Activated gamma-delta T cell treated with Interleukin-2 at 50 U/mL for 16 hours (primary cell): ENCODE data around the gene ADAMTS2.

Source experiments
- DNase-seq: peaks from one replicate; pipeline ENCODE4 v3.0.0-alpha.2; 2020

Gene ADAMTS2

GRCh38 chr5:179264783-179265513, 80.3 kb downstream of the ADAMTS2 start:
- DNase-seq, result no peak

- no peak for DNase-seq
These were observed 81.0 kb downstream of the ADAMTS2 start for GRCh38 chr5:179264053-179264782.

DNA sequence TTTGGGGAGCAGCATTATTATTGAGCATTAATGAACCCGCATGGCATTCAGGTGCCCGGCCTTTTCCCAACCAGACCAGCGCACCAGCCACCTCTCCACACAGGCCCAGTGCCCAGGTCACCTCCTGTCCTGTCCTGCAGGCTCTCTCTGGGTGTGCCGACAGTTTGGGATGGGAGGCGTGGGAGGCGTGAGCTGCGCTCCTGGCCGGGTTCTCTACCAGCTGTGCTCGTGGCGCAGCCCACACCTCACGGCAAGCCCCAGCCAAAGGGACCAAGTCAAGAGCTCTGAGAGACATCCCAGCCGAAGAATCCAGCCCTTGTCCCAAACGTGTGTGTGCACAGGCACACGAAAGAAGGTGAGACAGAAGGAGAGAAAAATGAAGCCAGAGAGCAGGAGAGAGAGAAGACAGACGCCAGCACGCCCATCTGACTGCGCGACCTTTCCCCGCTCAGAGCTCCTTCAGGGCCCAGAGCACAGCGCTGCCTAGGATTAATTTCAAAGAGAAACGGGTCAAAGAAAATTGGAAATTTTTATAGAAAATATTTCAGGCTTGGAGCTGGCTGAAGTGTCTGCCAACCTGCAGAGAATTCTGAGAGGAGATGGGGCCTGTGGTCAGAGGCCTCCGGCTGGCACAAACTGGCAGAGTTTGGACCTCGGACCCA, 81.7 kb downstream of the ADAMTS2 start:
- DNase-seq, result no peak

- no peak for DNase-seq
These were observed 82.9 kb downstream of the ADAMTS2 start for GRCh38 chr5:179262126-179262920.

DNA sequence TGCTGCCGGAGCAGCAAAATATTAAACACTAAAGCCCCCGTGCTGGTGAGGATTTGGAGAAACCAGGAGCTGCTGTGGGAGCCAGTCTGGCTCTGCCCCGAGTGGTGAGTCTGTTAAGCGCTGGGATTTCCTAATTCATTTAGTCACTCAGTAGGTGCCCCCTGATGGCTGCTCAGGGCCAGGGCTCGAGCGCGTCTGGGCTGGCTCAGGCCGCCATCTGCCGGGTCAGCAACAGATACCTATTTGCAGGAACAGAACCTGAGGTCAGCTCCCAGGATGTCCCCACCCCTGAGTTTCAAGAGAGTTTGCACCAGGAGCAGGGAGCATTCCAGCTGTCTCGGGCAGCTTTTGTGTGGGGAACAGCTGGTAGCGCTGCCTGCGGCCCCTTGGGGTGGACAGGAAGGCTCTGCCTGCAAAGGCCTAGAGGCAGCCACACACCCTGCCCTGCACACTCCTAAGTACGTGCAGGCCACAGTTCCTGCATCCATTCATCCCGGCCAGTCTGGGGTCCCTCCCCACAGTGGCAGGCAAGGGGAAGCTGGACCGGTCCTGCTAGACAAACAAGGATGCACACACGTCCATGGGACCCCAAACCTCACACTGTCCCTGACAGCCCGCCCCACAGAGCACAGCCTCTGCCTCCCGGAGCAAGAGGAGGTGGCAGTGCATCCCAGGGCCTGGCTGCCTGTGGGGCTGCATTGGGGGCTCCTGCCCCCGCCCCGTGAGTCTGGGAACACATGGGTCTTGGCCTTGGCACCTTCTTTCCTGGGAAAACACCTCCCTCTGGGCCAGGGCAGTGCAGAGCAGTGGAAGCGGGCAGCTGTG, 83.7 kb downstream of the ADAMTS2 start:
- DNase-seq, result no peak

DNA sequence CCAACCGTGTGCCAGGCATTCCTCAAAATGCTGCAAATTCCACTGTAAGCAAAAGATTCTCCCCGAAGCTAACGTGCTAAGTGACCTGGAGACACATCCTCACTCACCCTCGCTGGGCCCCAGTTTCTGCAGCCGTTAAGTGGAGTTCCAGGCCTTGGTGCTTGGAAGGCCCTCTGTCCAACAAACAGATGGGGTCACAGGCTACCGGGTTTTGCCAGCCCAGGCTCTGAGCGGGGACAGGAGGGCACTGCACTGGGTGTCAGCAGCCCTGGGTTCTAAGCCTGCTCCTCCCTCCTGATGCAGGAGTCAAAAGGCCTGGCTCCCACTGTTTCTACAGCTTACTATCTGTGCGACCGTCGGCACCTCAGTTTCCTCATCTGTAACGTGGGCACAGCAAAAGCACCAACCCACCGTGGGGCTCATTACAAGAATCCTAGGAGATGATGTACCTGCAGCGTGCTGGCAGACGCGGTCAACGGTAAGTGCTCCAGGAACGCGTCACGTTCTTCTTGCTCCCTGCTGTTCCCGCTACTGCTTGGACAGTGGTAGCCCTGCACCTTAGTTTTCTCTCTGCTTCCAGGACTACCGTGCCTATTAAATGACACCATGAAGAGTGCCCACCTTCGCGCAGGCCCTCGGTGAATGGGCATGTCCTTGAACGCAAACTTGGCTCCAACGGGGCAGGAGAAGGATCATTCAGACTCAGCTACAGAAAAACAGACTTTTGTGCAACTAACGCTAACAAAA, 84.8 kb downstream of the ADAMTS2 start:
- no peak for DNase-seq

DNA sequence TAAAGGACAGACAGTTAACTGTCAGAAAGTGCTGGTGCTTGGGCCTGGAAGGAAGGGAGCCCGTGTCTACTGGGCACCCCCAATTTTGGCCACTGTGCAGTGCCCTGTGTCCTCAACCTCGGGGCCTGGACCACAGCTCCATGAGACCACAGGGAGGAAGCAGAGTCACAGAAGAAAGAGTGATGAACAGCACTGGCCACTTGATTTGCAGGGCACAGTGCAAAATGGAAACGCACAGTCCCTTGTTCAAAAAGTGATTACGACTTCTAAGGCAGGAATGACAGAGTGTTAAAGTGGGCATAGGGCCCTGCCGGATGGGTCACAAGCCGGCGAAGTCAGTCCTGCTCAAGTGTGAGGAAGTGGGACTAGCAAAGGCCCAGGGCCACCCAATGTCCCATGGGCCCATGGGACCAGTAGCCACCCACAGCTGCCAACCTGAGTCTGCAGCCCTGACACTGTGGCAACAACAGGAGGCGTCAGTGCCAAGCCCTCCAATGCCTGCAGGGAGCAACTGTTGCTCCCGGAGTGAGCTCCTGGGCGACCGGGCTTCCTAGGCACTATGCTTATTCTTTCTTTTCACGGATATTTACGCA, 85.4 kb downstream of the ADAMTS2 start:
- no peak for DNase-seq

- DNase-seq, result no peak
These were observed 86.1 kb downstream of the ADAMTS2 start for GRCh38 chr5:179258922-179259730.

GRCh38 chr5:179258001-179258921, 87.0 kb downstream of the ADAMTS2 start:
- DNase-seq, result no peak

DNA sequence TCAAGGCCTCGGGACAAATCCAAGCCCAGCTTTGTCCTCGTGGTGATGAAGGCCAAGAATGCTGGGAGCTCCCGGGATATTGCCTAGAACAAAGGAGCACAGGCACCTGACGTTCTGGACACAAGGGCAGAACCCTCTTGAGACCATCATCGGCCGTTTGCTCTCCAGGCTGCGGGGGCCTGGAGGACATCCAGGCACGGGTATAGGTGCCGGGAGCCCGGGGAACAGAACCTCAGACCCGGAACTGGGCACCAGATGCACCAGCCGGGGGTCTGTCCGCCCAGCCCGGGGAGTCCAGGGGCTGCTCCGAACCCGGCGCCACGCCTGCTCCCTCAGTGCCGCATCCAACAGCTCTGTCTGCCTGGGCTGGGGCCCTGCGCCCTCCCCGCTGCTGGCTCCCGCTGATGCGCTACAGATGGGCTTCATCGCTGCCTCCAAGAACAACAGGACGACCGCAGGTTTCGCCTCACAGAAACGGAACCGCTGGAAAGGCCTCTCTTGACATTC, 88.0 kb downstream of the ADAMTS2 start:
- no peak for DNase-seq

- no peak for DNase-seq
These were observed 88.7 kb downstream of the ADAMTS2 start for GRCh38 chr5:179256328-179257175.

DNA sequence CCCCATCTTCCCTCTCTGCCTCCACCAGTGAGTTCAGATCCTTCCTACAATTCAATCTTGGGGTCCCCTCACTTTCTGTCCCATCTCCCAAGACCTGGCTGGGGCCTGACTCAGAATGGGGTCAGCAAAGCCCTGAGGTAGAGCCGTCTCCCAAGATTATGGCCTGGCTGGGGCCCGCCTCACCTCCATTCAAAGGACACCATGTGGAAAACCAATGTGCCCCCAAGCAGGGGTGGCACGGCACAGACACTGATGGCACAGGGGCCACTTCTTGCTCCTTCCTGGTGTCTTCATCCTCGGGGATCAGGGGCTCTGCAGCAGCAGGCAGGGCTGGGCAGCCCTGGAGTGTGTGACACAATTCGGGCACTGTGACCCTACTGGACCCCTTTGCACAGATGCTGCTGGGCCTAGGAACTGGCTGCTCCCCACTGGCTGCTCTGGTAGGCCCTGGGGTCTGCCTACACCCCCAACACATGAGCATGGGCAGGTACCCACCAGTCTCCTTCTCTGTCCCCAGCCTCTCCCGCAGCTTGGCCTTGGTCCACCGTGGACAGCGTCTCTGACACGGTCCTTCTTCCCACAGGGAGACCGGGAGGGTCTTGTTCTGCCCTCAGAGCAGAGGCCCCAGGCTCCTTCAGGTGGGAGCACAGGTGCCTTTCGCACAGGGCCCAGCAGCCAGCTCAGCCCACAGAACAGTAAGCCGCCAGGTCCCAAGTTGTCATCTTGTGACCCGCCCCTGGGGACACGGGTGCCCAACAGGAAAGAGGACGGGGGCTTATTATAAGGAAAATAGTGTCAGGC, 89.5 kb downstream of the ADAMTS2 start:
- no peak for DNase-seq

DNA sequence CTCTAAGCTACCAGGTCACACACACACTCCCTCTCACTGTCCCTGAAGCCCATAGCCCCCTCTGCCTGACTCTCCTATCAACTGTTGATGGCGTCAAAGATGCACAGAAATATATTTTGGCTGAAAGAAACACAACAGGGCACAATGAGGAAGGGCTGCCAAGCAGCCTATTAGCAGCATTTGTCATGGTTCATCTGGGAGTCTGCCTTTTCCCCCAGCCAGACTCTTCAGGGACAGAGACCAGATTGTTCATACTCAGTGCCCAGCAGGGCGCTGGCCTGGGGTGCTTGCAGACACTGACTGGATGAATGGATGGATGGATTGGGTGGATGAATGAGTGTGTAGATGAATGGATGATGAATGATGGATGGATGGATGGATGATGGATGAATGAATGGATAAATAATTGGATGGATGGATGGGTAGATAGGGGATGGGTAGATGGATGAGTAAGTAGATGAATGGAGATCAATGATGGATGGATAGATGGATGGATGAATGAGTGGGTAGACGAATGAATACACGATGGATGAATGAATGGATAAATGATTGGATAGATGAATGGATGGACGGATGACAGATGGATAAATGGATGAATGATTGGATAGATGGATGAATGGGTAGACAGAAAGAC, 90.5 kb downstream of the ADAMTS2 start:
- DNase-seq, result no peak

DNA sequence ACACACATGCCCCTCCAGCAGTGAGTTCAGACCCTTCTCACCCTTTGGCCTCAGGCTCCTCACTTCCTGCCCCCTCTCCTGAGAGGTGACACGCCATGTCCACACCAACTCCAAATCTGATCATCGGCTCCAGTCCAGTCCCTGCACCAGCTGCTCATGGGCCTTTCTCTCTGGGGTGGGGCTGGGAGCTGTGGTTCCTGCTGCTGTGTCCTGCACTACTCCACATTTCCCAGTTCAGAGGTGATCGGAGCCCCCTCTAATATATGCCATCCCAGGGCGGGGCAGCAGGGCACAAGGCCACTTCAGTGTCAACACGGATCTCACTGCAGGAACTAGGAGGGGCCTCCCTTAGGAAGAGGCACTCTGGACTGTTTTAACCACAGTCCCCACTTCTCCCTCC, 91.5 kb downstream of the ADAMTS2 start:
- no peak for DNase-seq

DNA sequence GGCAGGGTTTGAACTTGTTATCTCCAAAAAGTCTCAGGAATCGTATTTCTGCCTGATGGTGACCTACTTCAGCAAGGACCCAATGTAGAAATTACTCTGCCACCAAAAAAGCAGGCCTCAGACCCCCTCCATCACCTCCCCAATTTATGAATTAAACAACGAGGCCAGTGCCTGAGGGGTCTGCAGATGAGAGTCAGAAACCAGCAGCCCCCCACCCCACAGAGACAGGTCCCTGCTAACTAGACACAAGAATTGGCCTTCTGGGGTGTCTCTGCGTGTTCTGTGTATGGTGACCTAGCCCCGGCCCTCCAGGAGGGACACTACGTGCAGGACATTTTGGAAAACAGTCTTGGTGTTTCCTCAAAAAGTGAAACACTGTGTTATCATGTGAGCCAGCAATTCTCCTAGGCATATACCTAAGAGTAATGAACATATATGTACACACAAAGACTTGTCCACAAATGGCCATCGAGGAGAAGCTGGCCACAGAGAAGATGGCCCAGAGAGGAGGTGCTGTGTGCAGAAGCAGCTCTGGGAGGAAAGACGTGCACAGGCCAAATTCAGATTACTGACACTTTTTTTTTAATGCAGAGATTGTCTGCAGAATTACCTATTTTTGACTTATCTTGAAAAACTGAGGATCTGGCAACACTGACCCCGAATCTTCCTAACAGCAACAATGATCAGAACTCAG, 93.8 kb downstream of the ADAMTS2 start:
- DNase-seq, result no peak
